H1 (cell line): ENCODE data around the gene STK16. TPM values are rescaled to one million over a fixed set of nuclear protein-coding genes. Genes with fewer than 3 reads are reported as not detected.

Experiments
- JUND ChIP-seq: IDR thresholded peaks from 2 replicates; pipeline ENCODE4 v1.6.1; 2011; ENCODE audit warnings: mild to moderate bottlenecking, improper control_type of control experiment, low read length
- KDM5A ChIP-seq: fragments of 200-600 bp; IDR thresholded peaks from 2 replicates; pipeline ENCODE4 v1.7.1; 2012; ENCODE audit warnings: mild to moderate bottlenecking, low read length, inconsistent platforms, mixed read lengths
- NANOG ChIP-seq: IDR thresholded peaks from 2 replicates; pipeline ENCODE4 v1.6.1; 2011; ENCODE audit warnings: low read length, low read depth, mild to moderate bottlenecking, inconsistent platforms; ENCODE audit not compliant: insufficient read depth, poor library complexity, severe bottlenecking
- RFX5 ChIP-seq: IDR thresholded peaks from 2 replicates; pipeline ENCODE4 v1.6.1; 2011; ENCODE audit warnings: low read depth, low read length, improper control_type of control experiment, borderline replicate concordance
- RNF2 ChIP-seq: fragments of 200-900, 300-1000 bp; sonication (generic); IDR thresholded peaks from 2 replicates; pipeline ENCODE4 v1.7.1; 2016; ENCODE audit warnings: borderline replicate concordance, low read depth, mild to moderate bottlenecking, antibody characterized with exemption, low read length; ENCODE audit not compliant: poor library complexity, severe bottlenecking; ENCODE audit errors: missing control alignments
- SP4 ChIP-seq: IDR thresholded peaks from 2 replicates; pipeline ENCODE4 v1.6.1; 2012; ENCODE audit warnings: low read length, inconsistent platforms
- polyA plus RNA-seq, 7 experiments: library from polyadenylated mRNA; depleted of rRNA in 3 of 7; stranded (reverse) in 5 of 7; unstranded in 2 of 7; fragments of >200 nt in 5 of 7; fragments of 200-250 nt in 2 of 7; gene quantifications; 1 replicate in 5 of 7; 2 replicates in 1 of 7; 4 replicates in 1 of 7; pipeline versions ENCODE4 v1.2.1 to v1.2.3, GENCODE V29; 2011 to 2013; ENCODE audit warnings: missing spikeins in 2 of 7, mixed read lengths in 2 of 7
- total RNA-seq: library from RNA; stranded (reverse); fragmentation: NEBNext Ultra II Directional; extraction: Animal tissue kit (Norgen Biotek cat#: 25700); gene quantifications from 2 replicates; pipeline ENCODE4 v1.2.1, GENCODE V29; 2021
- TF ChIP-seq, protein P1 (sequence below): fragments of 300-600 bp; sonication (generic); IDR thresholded peaks from 2 replicates; pipeline ENCODE4 v1.7.1; 2012; ENCODE audit warnings: low read length, moderate library complexity, mild to moderate bottlenecking, inconsistent platforms; ENCODE audit not compliant: insufficient replicate concordance
- TF ChIP-seq, protein P2 (sequence below), 3 experiments: IDR thresholded peaks; 1 replicate in 2 of 3; 2 replicates in 1 of 3; pipeline versions ENCODE4 v1.5.1 to v1.6.1; 2011; ENCODE audit warnings: low read length in 3 of 3, mild to moderate bottlenecking in 3 of 3, inconsistent platforms in 2 of 3, low read depth in 1 of 3, moderate library complexity in 1 of 3; ENCODE audit not compliant: insufficient read depth in 1 of 3; ENCODE audit errors: control extremely low read depth in 1 of 3

STK16 gene
- total and polyA plus RNA-seq, 2 of the 8 experiments (the other 6 are each of a cell fraction or from before 2014, with no cell fraction given), result 21.3 to 51.4 TPM

DNA sequence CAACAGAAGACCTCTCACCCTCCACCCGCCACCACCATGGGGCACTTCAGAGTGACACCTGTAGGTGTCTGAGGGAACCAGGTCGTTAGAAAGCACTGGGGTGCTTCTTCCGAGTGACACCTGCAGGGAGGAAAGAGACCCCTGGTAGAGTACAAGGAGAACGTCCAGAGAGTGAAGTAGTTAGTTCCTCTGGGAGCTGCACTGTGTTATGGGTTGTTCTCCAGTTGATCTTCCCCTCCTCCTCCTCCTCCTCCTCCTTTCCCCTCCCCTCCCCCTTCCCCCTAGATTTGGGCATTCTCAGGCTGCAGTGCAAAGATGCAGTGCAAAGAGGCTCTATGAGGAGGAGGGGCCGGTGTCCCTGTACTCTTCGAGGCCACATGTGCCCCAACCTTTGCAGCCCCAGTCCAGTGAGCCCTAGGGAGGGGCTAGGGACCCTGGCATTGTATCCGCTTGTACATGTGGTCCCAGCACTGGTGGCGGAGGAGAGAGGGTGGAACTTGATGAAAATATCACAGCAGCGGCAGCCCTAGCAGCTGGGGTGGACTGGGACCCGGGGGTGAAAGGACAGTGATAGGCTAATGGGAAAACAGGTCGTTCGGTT, 34.7 kb downstream of the STK16 start (continued):
- TF ChIP-seq, protein P1, sequence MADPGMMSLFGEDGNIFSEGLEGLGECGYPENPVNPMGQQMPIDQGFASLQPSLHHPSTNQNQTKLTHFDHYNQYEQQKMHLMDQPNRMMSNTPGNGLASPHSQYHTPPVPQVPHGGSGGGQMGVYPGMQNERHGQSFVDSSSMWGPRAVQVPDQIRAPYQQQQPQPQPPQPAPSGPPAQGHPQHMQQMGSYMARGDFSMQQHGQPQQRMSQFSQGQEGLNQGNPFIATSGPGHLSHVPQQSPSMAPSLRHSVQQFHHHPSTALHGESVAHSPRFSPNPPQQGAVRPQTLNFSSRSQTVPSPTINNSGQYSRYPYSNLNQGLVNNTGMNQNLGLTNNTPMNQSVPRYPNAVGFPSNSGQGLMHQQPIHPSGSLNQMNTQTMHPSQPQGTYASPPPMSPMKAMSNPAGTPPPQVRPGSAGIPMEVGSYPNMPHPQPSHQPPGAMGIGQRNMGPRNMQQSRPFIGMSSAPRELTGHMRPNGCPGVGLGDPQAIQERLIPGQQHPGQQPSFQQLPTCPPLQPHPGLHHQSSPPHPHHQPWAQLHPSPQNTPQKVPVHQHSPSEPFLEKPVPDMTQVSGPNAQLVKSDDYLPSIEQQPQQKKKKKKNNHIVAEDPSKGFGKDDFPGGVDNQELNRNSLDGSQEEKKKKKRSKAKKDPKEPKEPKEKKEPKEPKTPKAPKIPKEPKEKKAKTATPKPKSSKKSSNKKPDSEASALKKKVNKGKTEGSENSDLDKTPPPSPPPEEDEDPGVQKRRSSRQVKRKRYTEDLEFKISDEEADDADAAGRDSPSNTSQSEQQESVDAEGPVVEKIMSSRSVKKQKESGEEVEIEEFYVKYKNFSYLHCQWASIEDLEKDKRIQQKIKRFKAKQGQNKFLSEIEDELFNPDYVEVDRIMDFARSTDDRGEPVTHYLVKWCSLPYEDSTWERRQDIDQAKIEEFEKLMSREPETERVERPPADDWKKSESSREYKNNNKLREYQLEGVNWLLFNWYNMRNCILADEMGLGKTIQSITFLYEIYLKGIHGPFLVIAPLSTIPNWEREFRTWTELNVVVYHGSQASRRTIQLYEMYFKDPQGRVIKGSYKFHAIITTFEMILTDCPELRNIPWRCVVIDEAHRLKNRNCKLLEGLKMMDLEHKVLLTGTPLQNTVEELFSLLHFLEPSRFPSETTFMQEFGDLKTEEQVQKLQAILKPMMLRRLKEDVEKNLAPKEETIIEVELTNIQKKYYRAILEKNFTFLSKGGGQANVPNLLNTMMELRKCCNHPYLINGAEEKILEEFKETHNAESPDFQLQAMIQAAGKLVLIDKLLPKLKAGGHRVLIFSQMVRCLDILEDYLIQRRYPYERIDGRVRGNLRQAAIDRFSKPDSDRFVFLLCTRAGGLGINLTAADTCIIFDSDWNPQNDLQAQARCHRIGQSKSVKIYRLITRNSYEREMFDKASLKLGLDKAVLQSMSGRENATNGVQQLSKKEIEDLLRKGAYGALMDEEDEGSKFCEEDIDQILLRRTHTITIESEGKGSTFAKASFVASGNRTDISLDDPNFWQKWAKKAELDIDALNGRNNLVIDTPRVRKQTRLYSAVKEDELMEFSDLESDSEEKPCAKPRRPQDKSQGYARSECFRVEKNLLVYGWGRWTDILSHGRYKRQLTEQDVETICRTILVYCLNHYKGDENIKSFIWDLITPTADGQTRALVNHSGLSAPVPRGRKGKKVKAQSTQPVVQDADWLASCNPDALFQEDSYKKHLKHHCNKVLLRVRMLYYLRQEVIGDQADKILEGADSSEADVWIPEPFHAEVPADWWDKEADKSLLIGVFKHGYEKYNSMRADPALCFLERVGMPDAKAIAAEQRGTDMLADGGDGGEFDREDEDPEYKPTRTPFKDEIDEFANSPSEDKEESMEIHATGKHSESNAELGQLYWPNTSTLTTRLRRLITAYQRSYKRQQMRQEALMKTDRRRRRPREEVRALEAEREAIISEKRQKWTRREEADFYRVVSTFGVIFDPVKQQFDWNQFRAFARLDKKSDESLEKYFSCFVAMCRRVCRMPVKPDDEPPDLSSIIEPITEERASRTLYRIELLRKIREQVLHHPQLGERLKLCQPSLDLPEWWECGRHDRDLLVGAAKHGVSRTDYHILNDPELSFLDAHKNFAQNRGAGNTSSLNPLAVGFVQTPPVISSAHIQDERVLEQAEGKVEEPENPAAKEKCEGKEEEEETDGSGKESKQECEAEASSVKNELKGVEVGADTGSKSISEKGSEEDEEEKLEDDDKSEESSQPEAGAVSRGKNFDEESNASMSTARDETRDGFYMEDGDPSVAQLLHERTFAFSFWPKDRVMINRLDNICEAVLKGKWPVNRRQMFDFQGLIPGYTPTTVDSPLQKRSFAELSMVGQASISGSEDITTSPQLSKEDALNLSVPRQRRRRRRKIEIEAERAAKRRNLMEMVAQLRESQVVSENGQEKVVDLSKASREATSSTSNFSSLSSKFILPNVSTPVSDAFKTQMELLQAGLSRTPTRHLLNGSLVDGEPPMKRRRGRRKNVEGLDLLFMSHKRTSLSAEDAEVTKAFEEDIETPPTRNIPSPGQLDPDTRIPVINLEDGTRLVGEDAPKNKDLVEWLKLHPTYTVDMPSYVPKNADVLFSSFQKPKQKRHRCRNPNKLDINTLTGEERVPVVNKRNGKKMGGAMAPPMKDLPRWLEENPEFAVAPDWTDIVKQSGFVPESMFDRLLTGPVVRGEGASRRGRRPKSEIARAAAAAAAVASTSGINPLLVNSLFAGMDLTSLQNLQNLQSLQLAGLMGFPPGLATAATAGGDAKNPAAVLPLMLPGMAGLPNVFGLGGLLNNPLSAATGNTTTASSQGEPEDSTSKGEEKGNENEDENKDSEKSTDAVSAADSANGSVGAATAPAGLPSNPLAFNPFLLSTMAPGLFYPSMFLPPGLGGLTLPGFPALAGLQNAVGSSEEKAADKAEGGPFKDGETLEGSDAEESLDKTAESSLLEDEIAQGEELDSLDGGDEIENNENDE, result no peak
- TF ChIP-seq, protein P2, sequence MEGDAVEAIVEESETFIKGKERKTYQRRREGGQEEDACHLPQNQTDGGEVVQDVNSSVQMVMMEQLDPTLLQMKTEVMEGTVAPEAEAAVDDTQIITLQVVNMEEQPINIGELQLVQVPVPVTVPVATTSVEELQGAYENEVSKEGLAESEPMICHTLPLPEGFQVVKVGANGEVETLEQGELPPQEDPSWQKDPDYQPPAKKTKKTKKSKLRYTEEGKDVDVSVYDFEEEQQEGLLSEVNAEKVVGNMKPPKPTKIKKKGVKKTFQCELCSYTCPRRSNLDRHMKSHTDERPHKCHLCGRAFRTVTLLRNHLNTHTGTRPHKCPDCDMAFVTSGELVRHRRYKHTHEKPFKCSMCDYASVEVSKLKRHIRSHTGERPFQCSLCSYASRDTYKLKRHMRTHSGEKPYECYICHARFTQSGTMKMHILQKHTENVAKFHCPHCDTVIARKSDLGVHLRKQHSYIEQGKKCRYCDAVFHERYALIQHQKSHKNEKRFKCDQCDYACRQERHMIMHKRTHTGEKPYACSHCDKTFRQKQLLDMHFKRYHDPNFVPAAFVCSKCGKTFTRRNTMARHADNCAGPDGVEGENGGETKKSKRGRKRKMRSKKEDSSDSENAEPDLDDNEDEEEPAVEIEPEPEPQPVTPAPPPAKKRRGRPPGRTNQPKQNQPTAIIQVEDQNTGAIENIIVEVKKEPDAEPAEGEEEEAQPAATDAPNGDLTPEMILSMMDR (IDR thresholded peaks at IDR 0.05; ENCODE audit: control extremely low read depth in 1 of 3, insufficient read depth in 1 of 3, low read depth in 1 of 3, low read length in 3 of 3), result no peak
- TF ChIP-seq RNF2 (no peak), JUND (no peak), RFX5 (no peak), NANOG (no peak), KDM5A (no peak), SP4 (no peak)
